ENCODE results near the gene PINLYP. TPM values are rescaled to one million over a fixed set of nuclear protein-coding genes. Genes with fewer than 3 reads are reported as not detected.
A peak's percentile ranks its signal among the peaks of the same experiment; 100 is the strongest.

Gene PINLYP
- total and polyA plus RNA-seq, 8 donors = 0.51 to 7.2 (median 0.85) TPM

DNA sequence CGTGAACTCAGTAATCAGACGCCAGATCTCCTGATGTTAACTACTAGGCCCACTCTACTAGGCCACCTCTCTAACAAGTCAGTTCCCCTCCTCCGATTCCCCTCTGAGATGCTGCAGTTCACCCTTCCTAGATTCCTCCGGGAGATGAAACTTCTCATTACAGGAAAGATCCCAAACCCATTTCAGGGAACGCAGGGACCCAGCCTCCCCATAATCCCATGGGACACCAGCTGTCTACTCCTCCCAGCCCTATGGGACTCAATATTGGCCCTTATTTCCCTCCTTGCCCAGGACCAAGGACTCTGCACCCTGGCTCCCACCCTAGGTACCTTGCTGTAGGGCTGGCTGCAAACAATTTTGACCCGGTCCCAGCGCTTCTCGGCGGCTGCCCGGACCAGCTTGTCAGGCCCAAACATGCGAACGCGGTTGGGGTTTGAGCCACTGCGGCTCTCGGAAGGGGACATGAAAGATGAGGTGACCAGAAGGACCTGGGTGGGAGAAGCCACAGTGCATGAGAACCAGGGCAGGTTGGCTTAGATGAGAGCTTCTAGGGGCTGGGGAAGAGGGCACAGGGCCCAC, 21.2 kb upstream of the PINLYP start:
- WGBS, 2 donors = 91 to 92% methylated on average over 15 of the region's 15 CpGs
- no peaks in the 10 kb centered on the region for H3K27me3 ChIP-seq
- no peaks in the 10 kb centered on the region for H3K9me3 ChIP-seq
- ATAC-seq = no peak
- H3K27ac ChIP-seq = no peak overlapping the region
- H3K4me1 ChIP-seq = no peaks in the 10 kb centered on the region
- peaks cover 0 to 18% (median 14%) of the 10 kb centered on the region in 3 donors for H3K36me3 ChIP-seq
- H3K4me3 ChIP-seq = no peak overlapping the region
- intact Hi-C loops (cut with DNase I) = loop anchor here in 2 of 3 donors (5.0 to 10.0 kb wide), 2 partner anchors 90 to 108 kb away; no protein-coding TSS in a partner anchor
- DNase-seq = no peak
- no peak for FAIRE-seq
- TF ChIP-seq, protein P1, sequence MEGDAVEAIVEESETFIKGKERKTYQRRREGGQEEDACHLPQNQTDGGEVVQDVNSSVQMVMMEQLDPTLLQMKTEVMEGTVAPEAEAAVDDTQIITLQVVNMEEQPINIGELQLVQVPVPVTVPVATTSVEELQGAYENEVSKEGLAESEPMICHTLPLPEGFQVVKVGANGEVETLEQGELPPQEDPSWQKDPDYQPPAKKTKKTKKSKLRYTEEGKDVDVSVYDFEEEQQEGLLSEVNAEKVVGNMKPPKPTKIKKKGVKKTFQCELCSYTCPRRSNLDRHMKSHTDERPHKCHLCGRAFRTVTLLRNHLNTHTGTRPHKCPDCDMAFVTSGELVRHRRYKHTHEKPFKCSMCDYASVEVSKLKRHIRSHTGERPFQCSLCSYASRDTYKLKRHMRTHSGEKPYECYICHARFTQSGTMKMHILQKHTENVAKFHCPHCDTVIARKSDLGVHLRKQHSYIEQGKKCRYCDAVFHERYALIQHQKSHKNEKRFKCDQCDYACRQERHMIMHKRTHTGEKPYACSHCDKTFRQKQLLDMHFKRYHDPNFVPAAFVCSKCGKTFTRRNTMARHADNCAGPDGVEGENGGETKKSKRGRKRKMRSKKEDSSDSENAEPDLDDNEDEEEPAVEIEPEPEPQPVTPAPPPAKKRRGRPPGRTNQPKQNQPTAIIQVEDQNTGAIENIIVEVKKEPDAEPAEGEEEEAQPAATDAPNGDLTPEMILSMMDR (IDR thresholded peaks at IDR 0.05) = no peak

DNA sequence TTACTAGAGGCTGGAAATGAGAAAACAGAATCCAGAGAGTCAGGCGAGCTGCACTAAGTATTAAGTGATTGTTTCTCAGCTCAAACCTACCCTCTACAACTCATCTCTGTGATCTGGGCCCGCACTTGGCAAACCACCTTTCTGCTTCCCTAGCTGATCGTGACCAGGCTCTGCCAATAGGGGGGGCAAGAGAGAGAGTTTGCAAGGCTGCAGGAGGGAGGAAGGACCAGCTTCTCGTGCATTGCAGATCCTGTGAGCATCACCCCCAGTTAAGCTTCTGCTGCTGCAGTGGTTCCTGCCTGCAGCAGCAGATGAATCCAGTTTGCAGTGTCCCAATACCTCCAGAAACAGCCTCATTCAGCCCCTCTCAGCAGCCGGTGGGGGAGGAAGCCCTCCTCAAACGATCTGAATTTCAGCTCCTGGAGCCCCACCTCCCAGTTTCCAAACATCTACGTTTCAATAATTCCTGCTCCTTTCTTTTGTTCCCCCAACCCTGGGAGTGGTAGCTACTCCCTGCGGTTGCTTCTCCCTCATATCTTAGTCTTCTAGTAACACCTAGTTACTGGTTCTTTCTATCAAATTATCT, 20.3 kb upstream of the PINLYP start:
- ATAC-seq (peak; percentile 71 to 95 (median 88)), FAIRE-seq (no peak), DNase-seq (peak in 5 of 6 donors; percentile 60 to 79 (median 70))
- TF ChIP-seq, protein P1 (IDR thresholded peaks at IDR 0.05) = peak; percentile 29 to 63 (median 45)
- no peak overlapping the region for H3K4me3 ChIP-seq
- peaks cover 0 to 18% (median 14%) of the 10 kb centered on the region in 3 donors for H3K36me3 ChIP-seq
- WGBS, 2 donors = 41 to 42% methylated on average over 8 of the region's 8 CpGs
- intact Hi-C loops (cut with DNase I) = loop anchor here in 1 of 3 donors (10.0 kb wide), 1 partner anchor 90 kb away; no protein-coding TSS in a partner anchor
- no peak overlapping the region for H3K27ac ChIP-seq
- no peaks in the 10 kb centered on the region for H3K9me3 ChIP-seq
- no peaks in the 10 kb centered on the region for H3K27me3 ChIP-seq
- H3K4me1 ChIP-seq = no peaks in the 10 kb centered on the region

DNA sequence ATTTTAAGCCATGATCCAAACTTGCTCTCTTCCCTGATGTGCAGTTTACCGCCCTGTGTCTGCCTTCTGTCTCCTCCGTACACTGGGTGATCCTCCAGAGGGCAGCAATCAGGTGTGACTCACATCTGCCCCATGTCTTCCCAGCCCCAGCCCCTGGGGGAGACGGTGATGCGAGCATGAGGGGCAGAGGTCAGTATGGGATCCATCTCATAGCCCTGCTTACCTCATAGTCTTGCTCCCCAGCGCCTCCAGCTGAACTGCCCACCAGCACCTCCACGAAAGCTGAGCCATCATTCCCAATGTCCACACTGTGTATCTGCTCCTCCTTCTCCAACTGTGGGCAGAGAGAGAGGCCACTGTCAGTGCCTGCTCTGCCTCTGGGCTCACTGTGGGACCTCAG, 14.9 kb upstream of the PINLYP start:
- Histone ChIP-seq H3K27me3 (no peaks in the 10 kb centered on the region), H3K4me3 (no peak overlapping the region), H3K4me1 (no peaks in the 10 kb centered on the region), H3K9me3 (no peaks in the 10 kb centered on the region), H3K36me3 (no peaks in the 10 kb centered on the region), H3K27ac (no peak overlapping the region)
- TF ChIP-seq, protein P1 (IDR thresholded peaks at IDR 0.05) = no peak
- intact Hi-C loops (cut with DNase I) = no loop called here
- ATAC-seq = no peak
- no peak for DNase-seq
- no peak for FAIRE-seq
- WGBS, 2 donors = 88 to 90% methylated on average over 6 of the region's 6 CpGs

DNA sequence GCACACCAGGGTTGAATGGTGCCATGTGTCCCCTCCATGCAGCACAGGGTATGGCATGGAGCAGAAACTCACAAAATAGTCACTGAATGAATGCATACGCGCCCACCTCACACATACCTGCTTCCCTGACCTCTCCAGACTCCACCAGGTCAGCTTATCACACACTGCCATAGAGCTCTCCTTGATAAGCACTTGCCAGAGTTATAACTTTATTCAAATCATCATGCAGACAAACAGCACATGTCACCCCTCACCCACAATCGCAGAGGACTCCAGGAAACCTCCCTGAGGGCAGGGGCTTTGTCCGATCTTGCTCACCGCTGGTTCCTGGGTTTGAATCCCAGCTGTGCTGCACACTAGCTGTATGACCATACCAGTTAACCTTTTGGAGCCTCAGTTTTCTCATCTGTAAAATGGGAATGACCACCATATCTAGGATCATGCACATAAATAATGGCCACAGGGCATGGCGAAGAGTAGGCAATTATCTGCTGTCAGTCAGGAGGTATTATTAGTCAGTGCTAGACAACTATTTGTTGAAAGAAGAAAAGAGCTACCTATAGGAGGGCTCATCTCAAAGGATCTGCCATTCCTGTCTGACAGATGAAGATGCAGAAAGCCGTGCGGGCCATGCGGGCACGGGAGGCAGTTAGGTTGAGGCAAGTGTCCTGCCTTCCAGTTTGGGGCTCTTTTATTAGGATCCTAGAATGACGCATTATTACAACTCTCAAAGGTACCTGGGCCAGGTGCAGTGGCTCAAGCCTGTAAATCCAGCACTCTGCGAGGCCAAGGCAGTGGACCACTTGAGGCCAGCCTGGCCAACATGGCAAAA, 14.2 kb upstream of the PINLYP start:
- Histone ChIP-seq H3K4me3 (no peak overlapping the region), H3K27ac (no peak overlapping the region), H3K36me3 (no peaks in the 10 kb centered on the region), H3K4me1 (no peaks in the 10 kb centered on the region), H3K9me3 (no peaks in the 10 kb centered on the region), H3K27me3 (no peaks in the 10 kb centered on the region)
- DNase-seq (no peak), FAIRE-seq (no peak), ATAC-seq (no peak)
- TF ChIP-seq, protein P1 (IDR thresholded peaks at IDR 0.05) = no peak
- 91 to 92% methylated on average over 12 of the region's 12 CpGs for WGBS, 2 donors
- intact Hi-C loops (cut with DNase I) = no loop called here
